SK-N-SH (cell line): ENCODE results near the gene PGM2L1. TPM values are rescaled to one million over a fixed set of nuclear protein-coding genes. Genes with fewer than 3 reads are reported as not detected.

Source experiments
- CTCF ChIA-PET: fragments of 300-600, 350-600 bp; formaldehyde crosslinking; extraction: SDS; loops from one replicate; lab custom pipeline; 2021; lab: Yijun Ruan, JAX
- POLR2A ChIA-PET: fragments of 350-600 bp; sonication (Branson Sonifier 250); formaldehyde crosslinking; extraction: SDS; loops from one replicate; lab custom pipeline; 2020; ENCODE audit warnings: antibody characterized with exemption, inconsistent platforms; lab: Yijun Ruan, JAX
- DNase-seq: peaks from one replicate; pipeline ENCODE4 v3.0.0; 2012
- H2AFZ ChIP-seq: fragments of 200-600 bp; sonication (generic); 2 replicates; pipeline ENCODE4 v1.8.1; 2016; ENCODE audit warnings: antibody characterized with exemption, mild to moderate bottlenecking, low read depth
- H3F3A ChIP-seq: fragments of 200-600 bp; sonication (generic); replicated peaks from 2 replicates; pipeline ENCODE3; 2016; ENCODE audit warnings: antibody characterized with exemption, mild to moderate bottlenecking; ENCODE audit not compliant: insufficient read depth
- H3K27ac ChIP-seq, 2 experiments: fragments of 200-500 bp in 1 of 2; fragments of 200-600 bp in 1 of 2; sonication (Bioruptor generic) in 1 of 2; sonication (generic), shearing (Covaris generic) in 1 of 2; 2 replicates each; pipeline versions ENCODE4 v1.5.1 to v1.6.1; 2014 to 2016; ENCODE audit warnings: low read depth in 2 of 2, inconsistent platforms in 1 of 2, low read length in 1 of 2, mild to moderate bottlenecking in 1 of 2, mixed read lengths in 1 of 2
- H3K27me3 ChIP-seq: fragments of 200-600 bp; sonication (generic), shearing (Covaris generic); 2 replicates; pipeline ENCODE4 v1.6.1; 2016; ENCODE audit warnings: mixed run types; ENCODE audit not compliant: insufficient read depth
- H3K36me3 ChIP-seq, 2 experiments: fragments of 200-500 bp in 1 of 2; fragments of 200-600 bp in 1 of 2; sonication (Bioruptor generic) in 1 of 2; sonication (generic) in 1 of 2; replicated peaks in 1 of 2; 2 replicates each; pipeline versions ENCODE3 to v1.5.1; 2014 to 2016; ENCODE audit warnings: low read length in 1 of 2, mild to moderate bottlenecking in 1 of 2; ENCODE audit not compliant: insufficient read depth in 2 of 2, control insufficient read depth in 1 of 2
- H3K4me1 ChIP-seq, 2 experiments: fragments of 200-500 bp in 1 of 2; fragments of 200-600 bp in 1 of 2; sonication (Bioruptor generic) in 1 of 2; sonication (generic), shearing (Covaris generic) in 1 of 2; 2 replicates each; pipeline versions ENCODE4 v1.5.1 to v1.6.1; 2014 to 2016; ENCODE audit warnings: low read depth in 1 of 2, low read length in 1 of 2, mixed run types in 1 of 2; ENCODE audit not compliant: insufficient read depth in 2 of 2, control insufficient read depth in 1 of 2
- H3K4me2 ChIP-seq: fragments of 200-600 bp; sonication (generic), shearing (Covaris generic); 2 replicates; pipeline ENCODE4 v1.6.1; 2017; ENCODE audit warnings: mixed run types
- H3K4me3 ChIP-seq, 2 experiments: fragments of 200-500 bp in 1 of 2; fragments of 200-600 bp in 1 of 2; sonication (Bioruptor generic) in 1 of 2; sonication (generic), shearing (Covaris generic) in 1 of 2; 2 replicates each; pipeline versions ENCODE4 v1.5.1 to v1.8.1; 2014 to 2016; ENCODE audit warnings: low read depth in 2 of 2, inconsistent platforms in 1 of 2, low read length in 1 of 2, mild to moderate bottlenecking in 1 of 2, mixed read lengths in 1 of 2, moderate library complexity in 1 of 2
- H3K79me2 ChIP-seq: fragments of 200-600 bp; sonication (generic); 2 replicates; pipeline ENCODE4 v1.8.1; 2017; ENCODE audit warnings: mild to moderate bottlenecking; ENCODE audit not compliant: insufficient read depth
- H3K9ac ChIP-seq: fragments of 200-600 bp; sonication (generic); 2 replicates; pipeline ENCODE4 v1.6.1; 2017; ENCODE audit warnings: mixed run types
- H3K9me2 ChIP-seq: fragments of 200-600 bp; sonication (generic); 2 replicates; pipeline ENCODE4 v1.6.1; 2017; ENCODE audit warnings: mixed run types
- H3K9me3 ChIP-seq: fragments of 200-600 bp; sonication (generic); 2 replicates; pipeline ENCODE4 v1.6.1; 2017; ENCODE audit warnings: mixed run types, mild to moderate bottlenecking, moderate library complexity
- H4K20me1 ChIP-seq: fragments of 200-600 bp; sonication (generic); 2 replicates; pipeline ENCODE4 v1.6.1; 2017; ENCODE audit warnings: mild to moderate bottlenecking, mixed run types; ENCODE audit not compliant: insufficient read depth
- CTCF ChIP-seq: fragments of 200-600 bp; sonication (generic); IDR thresholded peaks from 2 replicates; pipeline ENCODE4 v1.6.1; 2017; ENCODE audit warnings: antibody characterized with exemption, mild to moderate bottlenecking, moderate library complexity
- ELF1 ChIP-seq: IDR thresholded peaks from 2 replicates; pipeline ENCODE4 v1.4.0; 2012
- EP300 ChIP-seq, 2 experiments: IDR thresholded peaks; 2 replicates each; pipeline versions ENCODE4 v1.4.0 to v1.6.1; 2012; ENCODE audit warnings: borderline replicate concordance in 1 of 2, low read depth in 1 of 2, low read length in 1 of 2
- FOSL2 ChIP-seq: IDR thresholded peaks from 2 replicates; pipeline ENCODE4 v1.4.0; 2012; ENCODE audit warnings: low read depth, mild to moderate bottlenecking, moderate library complexity, borderline replicate concordance
- JUND ChIP-seq: IDR thresholded peaks from 2 replicates; pipeline ENCODE4 v1.4.0; 2012
- MEF2A ChIP-seq: IDR thresholded peaks from 2 replicates; pipeline ENCODE4 v1.4.0; 2012; ENCODE audit warnings: low read depth, borderline replicate concordance
- NRF1 ChIP-seq: IDR thresholded peaks from 2 replicates; pipeline ENCODE4 v1.6.1; 2012; ENCODE audit warnings: low read depth, mild to moderate bottlenecking, low read length
- PBX3 ChIP-seq: IDR thresholded peaks from 2 replicates; pipeline ENCODE4; 2012
- RAD21 ChIP-seq: IDR thresholded peaks from 2 replicates; pipeline ENCODE4 v1.6.1; 2012; ENCODE audit warnings: mild to moderate bottlenecking, low read length
- RCOR1 ChIP-seq: fragments of 150-350 bp; IDR thresholded peaks from 2 replicates; pipeline ENCODE4 v1.6.1; 2017; ENCODE audit warnings: antibody characterized with exemption, low read length
- RXRA ChIP-seq: IDR thresholded peaks from 2 replicates; pipeline ENCODE4 v1.4.0; 2012; ENCODE audit warnings: low read depth, mild to moderate bottlenecking, borderline replicate concordance
- SIN3A ChIP-seq: IDR thresholded peaks from 2 replicates; pipeline ENCODE4 v1.6.1; 2012; ENCODE audit warnings: low read depth, mild to moderate bottlenecking, low read length, moderate library complexity, borderline replicate concordance
- TAF1 ChIP-seq: IDR thresholded peaks from 2 replicates; pipeline ENCODE4 v1.6.1; 2012; ENCODE audit warnings: low read depth, mild to moderate bottlenecking, low read length, moderate library complexity, borderline replicate concordance
- WGBS: methylation state at CpG from one replicate; pipeline ENCODE4 v1.1.6; 2017; ENCODE audit warnings: low lambda C conversion rate; 5-methylcytosine and 5-hydroxymethylcytosine counted together
- polyA plus RNA-seq, 3 experiments: library from polyadenylated mRNA; depleted of rRNA; stranded (reverse); fragments of >200 nt; gene quantifications; 2 replicates each; pipeline ENCODE4 v1.2.3, GENCODE V29; 2012
- TF ChIP-seq, protein P1 (sequence below): IDR thresholded peaks from 2 replicates; pipeline ENCODE4 v1.6.1; 2012; ENCODE audit warnings: mild to moderate bottlenecking, low read depth, low read length, moderate library complexity
- TF ChIP-seq, protein P2 (sequence below): fragments of 150-350 bp; IDR thresholded peaks from 2 replicates; pipeline ENCODE4 v1.6.1; 2016; ENCODE audit warnings: mild to moderate bottlenecking, low read depth, low read length

PGM2L1 gene
- polyA plus RNA-seq, 1 of the 3 experiments (the other 2 are of a cell fraction) = 0.90 TPM

- ChIA-PET CTCF (interaction anchor here (1.0 to 1.2 kb wide), 2 partner anchors 24 to 313 kb away, joined by 3 read pairs; no protein-coding TSS in a partner anchor), POLR2A (no interaction called here)
- TF ChIP-seq EP300 (IDR thresholded peaks at IDR 0.05; ENCODE audit: borderline replicate concordance in 1 of 2, low read depth in 1 of 2, low read length in 1 of 2) (no peak), TAF1 (no peak), ELF1 (no peak), MEF2A (no peak), PBX3 (no peak), RAD21 (no peak), RXRA (no peak), CTCF (no peak), SIN3A (no peak), FOSL2 (no peak), RCOR1 (no peak), JUND (no peak), NRF1 (no peak)
- TF ChIP-seq, protein P1, sequence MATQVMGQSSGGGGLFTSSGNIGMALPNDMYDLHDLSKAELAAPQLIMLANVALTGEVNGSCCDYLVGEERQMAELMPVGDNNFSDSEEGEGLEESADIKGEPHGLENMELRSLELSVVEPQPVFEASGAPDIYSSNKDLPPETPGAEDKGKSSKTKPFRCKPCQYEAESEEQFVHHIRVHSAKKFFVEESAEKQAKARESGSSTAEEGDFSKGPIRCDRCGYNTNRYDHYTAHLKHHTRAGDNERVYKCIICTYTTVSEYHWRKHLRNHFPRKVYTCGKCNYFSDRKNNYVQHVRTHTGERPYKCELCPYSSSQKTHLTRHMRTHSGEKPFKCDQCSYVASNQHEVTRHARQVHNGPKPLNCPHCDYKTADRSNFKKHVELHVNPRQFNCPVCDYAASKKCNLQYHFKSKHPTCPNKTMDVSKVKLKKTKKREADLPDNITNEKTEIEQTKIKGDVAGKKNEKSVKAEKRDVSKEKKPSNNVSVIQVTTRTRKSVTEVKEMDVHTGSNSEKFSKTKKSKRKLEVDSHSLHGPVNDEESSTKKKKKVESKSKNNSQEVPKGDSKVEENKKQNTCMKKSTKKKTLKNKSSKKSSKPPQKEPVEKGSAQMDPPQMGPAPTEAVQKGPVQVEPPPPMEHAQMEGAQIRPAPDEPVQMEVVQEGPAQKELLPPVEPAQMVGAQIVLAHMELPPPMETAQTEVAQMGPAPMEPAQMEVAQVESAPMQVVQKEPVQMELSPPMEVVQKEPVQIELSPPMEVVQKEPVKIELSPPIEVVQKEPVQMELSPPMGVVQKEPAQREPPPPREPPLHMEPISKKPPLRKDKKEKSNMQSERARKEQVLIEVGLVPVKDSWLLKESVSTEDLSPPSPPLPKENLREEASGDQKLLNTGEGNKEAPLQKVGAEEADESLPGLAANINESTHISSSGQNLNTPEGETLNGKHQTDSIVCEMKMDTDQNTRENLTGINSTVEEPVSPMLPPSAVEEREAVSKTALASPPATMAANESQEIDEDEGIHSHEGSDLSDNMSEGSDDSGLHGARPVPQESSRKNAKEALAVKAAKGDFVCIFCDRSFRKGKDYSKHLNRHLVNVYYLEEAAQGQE = no peak
- TF ChIP-seq, protein P2, sequence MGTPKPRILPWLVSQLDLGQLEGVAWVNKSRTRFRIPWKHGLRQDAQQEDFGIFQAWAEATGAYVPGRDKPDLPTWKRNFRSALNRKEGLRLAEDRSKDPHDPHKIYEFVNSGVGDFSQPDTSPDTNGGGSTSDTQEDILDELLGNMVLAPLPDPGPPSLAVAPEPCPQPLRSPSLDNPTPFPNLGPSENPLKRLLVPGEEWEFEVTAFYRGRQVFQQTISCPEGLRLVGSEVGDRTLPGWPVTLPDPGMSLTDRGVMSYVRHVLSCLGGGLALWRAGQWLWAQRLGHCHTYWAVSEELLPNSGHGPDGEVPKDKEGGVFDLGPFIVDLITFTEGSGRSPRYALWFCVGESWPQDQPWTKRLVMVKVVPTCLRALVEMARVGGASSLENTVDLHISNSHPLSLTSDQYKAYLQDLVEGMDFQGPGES = no peak
- no peak overlapping the region for H3K9ac ChIP-seq
- H3K9me3 ChIP-seq = no peaks in the 10 kb centered on the region
- H3K9me2 ChIP-seq = no peaks in the 10 kb centered on the region
- no peak for DNase-seq
- no peak overlapping the region for H3K27ac ChIP-seq
- H3K79me2 ChIP-seq = no peaks in the 10 kb centered on the region
- no peaks in the 10 kb centered on the region for H4K20me1 ChIP-seq
- H3K36me3 ChIP-seq = no peaks in the 10 kb centered on the region
- H2AFZ ChIP-seq = no peak overlapping the region
- H3K27me3 ChIP-seq = no peaks in the 10 kb centered on the region
- WGBS = 88% methylated on average over 11 of the region's 11 CpGs
- H3F3A ChIP-seq = peaks cover 3% of the 10 kb centered on the region
- no peak overlapping the region for H3K4me3 ChIP-seq
- peaks cover 0 to 6% of the 10 kb centered on the region in 2 experiments; a peak in 3 of 4 replicates for H3K4me1 ChIP-seq
- H3K4me2 ChIP-seq = no peak overlapping the region
These were observed 14.6 kb upstream of the PGM2L1 start for GRCh38 chr11:74412733-74413359.
